Esophagus muscularis mucosa (tissue), 3 donors: ENCODE results near the gene PMM2.

ENCODE experiments used
- CTCF ChIP-seq, 3 experiments: fragments of 200-600 bp in 2 of 3; fragments of 450-650 bp in 1 of 3; sonication (generic) in 2 of 3; IDR thresholded peaks; one replicate each; pipeline ENCODE4 v1.5.1; 2017 to 2019; ENCODE audit warnings: antibody characterized with exemption in 3 of 3, mild to moderate bottlenecking in 2 of 3, moderate library complexity in 1 of 3
- POLR2A ChIP-seq: fragments of 450-650 bp; IDR thresholded peaks from one replicate; pipeline ENCODE4 v1.6.1; 2017; ENCODE audit warnings: antibody characterized with exemption, moderate library complexity, mild to moderate bottlenecking, low read depth

- TF ChIP-seq POLR2A = no peak
- no peak for TF ChIP-seq CTCF (IDR thresholded peaks at IDR 0.05)
These were observed 10.4 kb downstream of the PMM2 start for GRCh38 chr16:8808009-8808408.
